GM18505 (cell line): ENCODE results near the gene BCL2A1.
"Not testable (repeated sequence)": the region's sequence is repeated elsewhere in the genome, so short reads cannot be mapped to it uniquely, and the experiment has no call there.

Source experiments
- ATAC-seq: cut with Tn5 transposase; IDR thresholded peaks from one replicate; pipeline ENCODE4 v1.9.1; 2021; ENCODE audit not compliant: unreplicated experiment
- POLR2A ChIP-seq: IDR thresholded peaks from 4 replicates; pipeline ENCODE4 v1.6.1; 2011; ENCODE audit warnings: borderline replicate concordance; ENCODE audit not compliant: insufficient read depth, insufficient read length; ENCODE audit errors: extremely low read depth

BCL2A1 gene

DNA sequence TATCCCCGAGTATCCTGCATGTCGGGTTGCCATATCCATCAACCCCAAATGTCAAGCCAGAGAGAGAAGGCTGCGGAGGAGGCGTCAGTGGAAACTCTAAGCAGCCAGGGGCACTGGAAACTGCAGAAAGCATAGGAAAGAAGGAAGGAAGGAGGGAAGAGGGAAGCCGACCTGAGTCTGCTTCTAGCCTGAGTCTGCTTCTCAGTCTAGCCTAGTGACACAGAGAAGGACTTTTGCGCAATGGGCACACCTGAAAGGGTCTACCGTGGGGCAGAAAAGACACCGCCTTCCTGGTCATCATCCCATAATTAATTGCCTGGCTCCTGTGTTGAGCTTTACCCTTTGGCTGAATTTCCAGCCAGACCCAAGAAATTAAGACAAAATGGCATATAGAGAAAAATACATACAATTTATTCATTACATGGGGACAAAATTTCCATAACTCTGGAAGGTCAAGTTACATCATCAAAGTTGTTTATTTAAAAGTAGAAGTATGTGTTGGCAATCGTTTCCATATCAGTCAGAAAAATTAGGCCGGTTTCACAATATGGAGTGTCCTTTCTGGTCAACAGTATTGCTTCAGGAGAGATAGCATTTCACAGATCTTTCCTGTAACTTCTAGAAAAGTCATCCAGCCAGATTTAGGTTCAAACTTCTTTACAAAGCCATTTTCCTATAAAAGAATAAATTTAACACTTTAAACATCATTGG is 10.3 kb downstream of the BCL2A1 start:
- ATAC-seq, result no peak
- no peak for TF ChIP-seq POLR2A

- no peak for TF ChIP-seq POLR2A
- ATAC-seq, result no peak
Observed at GRCh38 chr15:79957741-79958140, 13.3 kb downstream of the BCL2A1 start.

DNA sequence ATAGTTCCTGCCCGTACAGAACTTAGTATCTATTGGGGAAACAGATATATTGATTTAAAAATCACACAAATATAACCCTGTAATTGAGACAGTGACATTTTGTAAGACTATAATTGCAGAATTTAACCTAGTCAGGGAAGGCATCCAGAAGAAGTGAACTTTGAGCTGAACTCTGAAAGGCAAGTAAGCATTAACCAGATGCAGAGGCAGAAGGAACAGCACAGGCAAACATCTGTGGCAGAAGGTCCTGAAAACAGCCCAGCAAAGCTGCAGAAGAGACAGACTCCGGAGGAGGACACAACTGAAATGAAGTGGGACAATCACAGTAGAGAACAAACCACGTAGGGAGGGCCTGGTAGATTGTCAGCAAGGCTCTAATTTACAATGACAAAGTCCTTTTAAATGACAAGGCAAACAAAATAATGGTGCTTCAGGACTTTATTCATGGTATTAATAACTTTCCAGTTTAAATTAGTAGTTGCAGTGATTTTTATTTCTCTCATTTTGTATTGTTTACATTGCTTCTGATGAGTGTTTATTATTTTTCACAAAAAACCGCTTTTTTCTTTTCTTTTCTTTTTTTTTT is 14.5 kb downstream of the BCL2A1 start:
- ATAC-seq, result no peak
- no peak for TF ChIP-seq POLR2A

GRCh38 chr15:79954661-79955060 is 16.3 kb downstream of the BCL2A1 start:
- TF ChIP-seq POLR2A, result no peak
- no peak for ATAC-seq

GRCh38 chr15:79953951-79954444 is 17.0 kb downstream of the BCL2A1 start:
- ATAC-seq, result no peak
- no peak for TF ChIP-seq POLR2A

- no peak for ATAC-seq
- no peak for TF ChIP-seq POLR2A
Observed at GRCh38 chr15:79952329-79952728, 18.7 kb downstream of the BCL2A1 start.

DNA sequence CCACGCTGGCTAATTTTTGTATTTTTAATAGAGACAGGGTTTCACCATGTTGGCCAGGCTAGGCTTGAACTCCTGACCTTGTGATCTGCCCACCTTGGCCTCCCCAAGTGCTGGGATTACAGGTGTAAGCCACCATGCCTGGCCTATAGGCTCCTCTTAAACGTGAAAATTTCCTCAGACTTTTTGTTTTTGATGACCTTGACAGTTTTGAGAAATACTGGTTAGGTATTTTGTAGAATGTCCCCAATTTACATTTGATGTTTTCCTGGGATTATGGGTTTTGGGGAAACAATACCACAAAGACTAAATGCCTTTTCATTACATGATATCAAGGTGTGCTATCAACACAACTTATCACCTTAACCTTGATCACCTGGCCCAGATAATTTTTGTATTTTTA is 20.7 kb downstream of the BCL2A1 start:
- ATAC-seq, result no peak
- no peak for TF ChIP-seq POLR2A

- ATAC-seq, result no peak
- no peak for TF ChIP-seq POLR2A
Observed at GRCh38 chr15:79948761-79949160, 22.2 kb downstream of the BCL2A1 start.

GRCh38 chr15:79948095-79948695 is 22.8 kb downstream of the BCL2A1 start:
- TF ChIP-seq POLR2A, result no peak
- no peak for ATAC-seq

DNA sequence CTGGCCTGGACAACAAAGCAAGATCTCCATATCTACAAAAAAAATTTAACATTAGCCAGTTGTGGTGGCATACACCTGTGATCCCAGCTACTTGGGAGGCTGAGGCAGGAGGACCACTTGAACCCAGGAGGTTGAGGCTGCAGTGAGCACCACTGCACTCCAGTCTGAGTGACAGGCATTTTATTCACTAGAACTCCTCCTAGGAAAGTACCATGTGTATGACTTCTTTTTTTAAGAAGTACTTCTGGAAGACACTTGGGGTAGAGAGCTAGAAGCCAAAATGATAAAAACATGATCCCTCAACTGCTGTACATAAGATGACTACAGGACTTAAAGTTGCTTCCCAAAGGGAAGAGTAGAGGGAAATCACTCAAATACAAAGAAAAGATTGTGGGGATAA is 24.0 kb downstream of the BCL2A1 start:
- no peak for ATAC-seq
- no peak for TF ChIP-seq POLR2A

DNA sequence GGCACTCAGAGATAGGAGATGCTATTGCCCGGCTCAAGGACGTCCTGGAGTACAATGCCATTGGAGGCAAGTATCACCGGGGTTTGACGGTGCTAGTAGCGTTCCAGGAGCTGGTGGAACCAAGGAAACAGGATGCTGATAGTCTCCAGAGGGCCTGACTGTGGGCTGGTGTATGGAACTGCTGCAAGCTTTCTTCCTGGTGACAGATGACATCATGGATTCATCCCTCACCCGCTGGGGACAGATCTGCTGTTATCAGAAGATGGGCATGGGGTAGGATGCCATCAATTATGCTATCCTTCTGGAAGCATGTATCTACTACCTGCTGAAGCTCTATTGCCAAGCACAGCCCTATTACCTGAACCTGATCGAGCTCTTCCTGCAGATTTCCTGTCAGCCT is 26.4 kb downstream of the BCL2A1 start:
- no peak for TF ChIP-seq POLR2A
- no peak for ATAC-seq

- no peak for TF ChIP-seq POLR2A
- ATAC-seq, result no peak
Observed at GRCh38 chr15:79943820-79944219, 27.2 kb downstream of the BCL2A1 start.

- no peak for TF ChIP-seq POLR2A
- no peak for ATAC-seq
Observed at GRCh38 chr15:79942741-79943481, 28.1 kb downstream of the BCL2A1 start.

- no peak for ATAC-seq
- no peak for TF ChIP-seq POLR2A
Observed at GRCh38 chr15:79939399-79939798, 31.6 kb downstream of the BCL2A1 start.

DNA sequence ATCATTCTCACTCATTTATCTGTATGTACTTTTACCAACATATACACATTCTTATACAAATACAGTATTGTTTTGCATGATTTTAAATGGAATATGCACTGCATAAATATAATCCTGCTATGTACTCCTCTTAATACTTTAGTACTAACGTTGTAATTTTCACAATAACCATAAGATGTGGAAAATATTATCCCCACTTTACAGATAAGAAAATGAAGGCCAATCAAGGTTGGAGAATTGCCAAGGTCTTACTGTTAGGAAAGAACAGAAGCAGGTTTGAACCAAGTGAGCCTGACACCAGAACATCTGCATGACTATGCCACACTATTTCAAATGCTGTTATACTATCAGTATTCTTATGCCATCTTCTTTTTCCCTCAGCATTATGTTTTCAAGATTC is 32.9 kb downstream of the BCL2A1 start:
- ATAC-seq, result no peak
- no peak for TF ChIP-seq POLR2A

DNA sequence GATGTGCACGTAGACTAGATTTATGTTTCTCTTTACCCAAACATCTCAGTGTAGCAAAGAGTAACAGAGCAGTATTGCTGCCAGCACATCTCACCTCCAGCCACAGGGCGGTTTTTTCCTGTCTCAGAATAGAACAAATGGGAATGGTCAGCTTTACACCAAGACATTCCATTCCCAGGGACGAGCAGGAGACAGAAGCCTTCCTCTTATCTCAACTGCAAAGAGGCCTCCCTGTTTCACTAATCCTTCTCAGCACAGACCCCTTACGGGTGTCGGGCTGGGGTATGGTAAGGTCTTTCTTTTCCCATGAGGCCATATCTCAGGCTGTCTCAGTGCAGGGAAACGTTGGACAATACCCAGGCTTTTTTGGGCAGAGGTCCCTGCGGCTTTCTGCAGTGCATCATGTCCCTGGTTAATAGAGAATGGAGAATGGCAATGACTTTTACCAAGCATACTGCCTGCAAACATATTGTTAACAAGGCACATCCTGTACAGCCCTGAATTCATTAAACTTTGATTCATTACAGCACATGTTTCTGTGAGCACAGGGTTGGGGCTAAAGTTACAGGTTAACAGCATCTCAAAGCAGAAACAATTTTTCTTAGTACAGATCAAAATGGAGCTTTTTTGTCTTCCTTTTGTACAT is 35.3 kb downstream of the BCL2A1 start:
- ATAC-seq, result not testable (repeated sequence)
